Measurements from ENCODE around the gene KLF12. TPM values are rescaled to one million over a fixed set of nuclear protein-coding genes. Genes with fewer than 3 reads are reported as not detected.

KLF12 gene
- total and polyA plus RNA-seq, 2 donors (not counting 3 experiments of a cell fraction or from before 2014, with no cell fraction given), result 16.0 to 25.9 TPM

DNA sequence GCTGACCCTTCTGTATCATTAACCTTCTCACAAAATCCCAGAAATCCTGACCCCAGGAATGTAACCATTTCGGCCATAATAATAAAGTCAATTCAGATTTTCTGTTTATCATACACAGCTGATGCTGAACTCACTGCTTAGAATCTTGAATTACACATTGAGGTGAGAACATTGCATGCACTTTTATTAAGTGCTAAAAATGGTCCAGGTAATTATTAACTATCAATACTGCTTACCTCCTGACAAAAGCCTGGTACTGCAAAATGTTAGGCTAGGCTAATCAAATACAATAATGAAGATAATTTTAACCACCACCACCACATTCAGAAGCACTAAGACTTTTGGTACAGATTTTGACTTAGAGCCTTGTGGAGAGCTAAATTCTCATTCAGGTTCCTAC, 36.1 kb downstream of the KLF12 start:
- DNase-seq (ENCODE audit: low read depth, low spot score), result no peak
- peaks cover 56% of the 10 kb centered on the region for H3K79me2 ChIP-seq (ENCODE audit: control insufficient read depth, insufficient read depth, low read length)
- no peaks in the 10 kb centered on the region for H3K27me3 ChIP-seq (ENCODE audit: control insufficient read depth in 2 of 2, insufficient read depth in 2 of 2, low read length in 2 of 2)
- no peaks in the 10 kb centered on the region for H3K4me1 ChIP-seq (ENCODE audit: control insufficient read depth, extremely low read depth, insufficient read depth, low read length)
- H2AFZ ChIP-seq (ENCODE audit: low read depth, low read length), result no peak overlapping the region
- ChIA-PET CTCF (no interaction called here), POLR2A (no interaction called here)
- no peak overlapping the region for H3K4me3 ChIP-seq (replicated peaks in 1 of 3; ENCODE audit: insufficient read depth in 1 of 3, low read depth in 1 of 3, low read length in 3 of 3)
- FAIRE-seq, result no peak
- no peak overlapping the region for H3K27ac ChIP-seq (ENCODE audit: insufficient read depth, low read depth, low read length)
- H3K9me3 ChIP-seq (replicated peaks; ENCODE audit: control insufficient read depth, insufficient read depth, low read length), result no peaks in the 10 kb centered on the region
- no peak overlapping the region for H3K4me2 ChIP-seq (ENCODE audit: insufficient read depth, low read length)
- peaks cover 12% of the 10 kb centered on the region for H4K20me1 ChIP-seq (replicated peaks; ENCODE audit: control insufficient read depth, extremely low read depth, insufficient read depth, low read length)
- H3K9ac ChIP-seq (replicated peaks; ENCODE audit: extremely low read depth, insufficient read depth, low read length), result no peak overlapping the region
- intact Hi-C loops (cut with micrococcal nuclease) (no loop called here), dilution Hi-C loops (cut with MboI; ENCODE audit: extremely low pct_ligation_motif_present, low sequenced_read_pairs) (no loop called here)
- BruUV-seq (replicated peaks), result no TSS peak
- TF ChIP-seq GATA2 (IDR thresholded peaks at IDR 0.05; ENCODE audit: insufficient read depth, insufficient read length, low read depth, low read length) (no peak), MYC (IDR thresholded peaks at IDR 0.05; ENCODE audit: low read depth, low read length) (no peak), POLR2AphosphoS5 (IDR thresholded peaks at IDR 0.05; ENCODE audit: insufficient read depth, low read depth, low read length) (no peak), POLR2A (IDR thresholded peaks at IDR 0.05; ENCODE audit: low read depth, low read length) (no peak), EZH2 (IDR thresholded peaks at IDR 0.05; ENCODE audit: borderline replicate concordance, low read depth, low read length, severe bottlenecking) (no peak), JUN (IDR thresholded peaks at IDR 0.05; ENCODE audit: borderline replicate concordance, insufficient read depth, insufficient read length, low read depth) (no peak), FOS (IDR thresholded peaks at IDR 0.05; ENCODE audit: borderline replicate concordance, insufficient read depth, low read length) (no peak)
- TF ChIP-seq, protein P1, sequence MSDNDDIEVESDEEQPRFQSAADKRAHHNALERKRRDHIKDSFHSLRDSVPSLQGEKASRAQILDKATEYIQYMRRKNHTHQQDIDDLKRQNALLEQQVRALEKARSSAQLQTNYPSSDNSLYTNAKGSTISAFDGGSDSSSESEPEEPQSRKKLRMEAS (IDR thresholded peaks at IDR 0.05; ENCODE audit: insufficient read depth, insufficient read length), result no peak
- TF ChIP-seq, protein P2, sequence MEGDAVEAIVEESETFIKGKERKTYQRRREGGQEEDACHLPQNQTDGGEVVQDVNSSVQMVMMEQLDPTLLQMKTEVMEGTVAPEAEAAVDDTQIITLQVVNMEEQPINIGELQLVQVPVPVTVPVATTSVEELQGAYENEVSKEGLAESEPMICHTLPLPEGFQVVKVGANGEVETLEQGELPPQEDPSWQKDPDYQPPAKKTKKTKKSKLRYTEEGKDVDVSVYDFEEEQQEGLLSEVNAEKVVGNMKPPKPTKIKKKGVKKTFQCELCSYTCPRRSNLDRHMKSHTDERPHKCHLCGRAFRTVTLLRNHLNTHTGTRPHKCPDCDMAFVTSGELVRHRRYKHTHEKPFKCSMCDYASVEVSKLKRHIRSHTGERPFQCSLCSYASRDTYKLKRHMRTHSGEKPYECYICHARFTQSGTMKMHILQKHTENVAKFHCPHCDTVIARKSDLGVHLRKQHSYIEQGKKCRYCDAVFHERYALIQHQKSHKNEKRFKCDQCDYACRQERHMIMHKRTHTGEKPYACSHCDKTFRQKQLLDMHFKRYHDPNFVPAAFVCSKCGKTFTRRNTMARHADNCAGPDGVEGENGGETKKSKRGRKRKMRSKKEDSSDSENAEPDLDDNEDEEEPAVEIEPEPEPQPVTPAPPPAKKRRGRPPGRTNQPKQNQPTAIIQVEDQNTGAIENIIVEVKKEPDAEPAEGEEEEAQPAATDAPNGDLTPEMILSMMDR (IDR thresholded peaks at IDR 0.05; ENCODE audit: extremely low read depth in 1 of 2, insufficient read depth in 1 of 2, low read depth in 1 of 2, low read length in 2 of 2), result no peak
- H3K36me3 ChIP-seq (ENCODE audit: control insufficient read depth in 2 of 2, extremely low read depth in 1 of 2, insufficient read depth in 2 of 2, low read length in 2 of 2), result no peaks in the 10 kb centered on the region
- H3K9me1 ChIP-seq (replicated peaks; ENCODE audit: control insufficient read depth, extremely low read depth, insufficient read depth, low read length), result no peaks in the 10 kb centered on the region

All from endothelial cell of umbilical vein (primary cell).